Tibial nerve (tissue), 4 donors: ENCODE measurements around the gene ROPN1. TPM values are rescaled to one million over a fixed set of nuclear protein-coding genes. Genes with fewer than 3 reads are reported as not detected.

ENCODE experiments used
- DNase-seq, 2 donors: peaks; one replicate each; pipeline ENCODE4 v3.0.0-alpha.2; 2019; ENCODE audit warnings: low spot score in 2 of 2
- H3K27ac ChIP-seq, 4 donors: fragments of 200-600 bp; sonication (generic) in 3 of 4; one replicate each; pipeline ENCODE4 v1.5.1; 2017 to 2019; ENCODE audit warnings: mild to moderate bottlenecking in 1 of 4
- H3K27me3 ChIP-seq, 2 donors: fragments of 200-600 bp; sonication (generic) in 1 of 2; one replicate each; pipeline versions ENCODE4 v1.5.1 to v1.6.0; 2017 to 2019
- H3K36me3 ChIP-seq, 3 donors: fragments of 200-600 bp; sonication (generic); one replicate each; pipeline ENCODE4 v1.5.1; 2018 to 2019
- H3K4me1 ChIP-seq, 4 donors: fragments of 200-600 bp; sonication (generic) in 3 of 4; one replicate each; pipeline ENCODE4 v1.5.1; 2017 to 2019
- H3K4me3 ChIP-seq, 4 donors: fragments of 200-600 bp; sonication (generic) in 3 of 4; one replicate each; pipeline ENCODE4 v1.5.1; 2017 to 2019; ENCODE audit warnings: mild to moderate bottlenecking in 1 of 4, moderate library complexity in 1 of 4
- H3K9me3 ChIP-seq, 4 donors: fragments of 200-600 bp; sonication (generic) in 3 of 4; one replicate each; pipeline ENCODE4 v1.5.1; 2017 to 2019
- CTCF ChIP-seq, 5 experiments: fragments of 200-600 bp in 3 of 5; fragments of 450-650 bp in 2 of 5; sonication (generic) in 3 of 5; IDR thresholded peaks; one replicate each; pipeline ENCODE4 v1.5.1; 2016 to 2019; ENCODE audit warnings: antibody characterized with exemption in 5 of 5, mild to moderate bottlenecking in 3 of 5, moderate library complexity in 2 of 5
- EP300 ChIP-seq, 2 donors: sonication (generic); formaldehyde crosslinking; IDR thresholded peaks; one replicate each; pipeline ENCODE4 v1.6.1; 2017; ENCODE audit warnings: antibody characterized with exemption in 2 of 2, mild to moderate bottlenecking in 1 of 2
- POLR2A ChIP-seq, 2 donors: fragments of 450-650 bp; IDR thresholded peaks; one replicate each; pipeline ENCODE4 v1.6.1; 2017; ENCODE audit warnings: antibody characterized with exemption in 2 of 2, mild to moderate bottlenecking in 2 of 2, moderate library complexity in 2 of 2
- WGBS, 2 donors: methylation state at CpG; one replicate each; pipeline ENCODE4 v1.1.5; 2018; 5-methylcytosine and 5-hydroxymethylcytosine counted together
- total RNA-seq, 4 donors: library from RNA; depleted of rRNA; stranded (reverse); fragments of >200 nt; gene quantifications; one replicate each; pipeline ENCODE4 v1.1.0, GENCODE V29; 2016

ROPN1 gene
- total RNA-seq, 4 donors from 2014 or later, result not detected

DNA sequence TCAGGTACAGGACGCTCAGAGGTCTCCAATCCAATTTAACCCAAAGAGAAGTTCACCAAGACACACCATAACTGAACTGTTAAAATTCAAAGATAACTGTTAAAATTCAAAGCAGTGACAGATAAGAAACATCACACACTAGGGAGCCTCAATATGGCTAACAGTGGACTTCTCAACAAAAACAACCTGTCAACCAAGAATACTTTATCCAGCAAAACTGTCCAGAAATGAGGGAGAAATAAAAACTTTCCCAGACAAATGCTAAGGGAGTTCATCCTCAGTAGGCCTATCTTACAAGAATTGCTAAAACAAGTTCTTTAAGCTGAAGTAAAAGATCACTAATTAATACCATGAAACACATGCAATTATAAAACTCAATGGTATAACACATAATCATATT, 71.5 kb downstream of the ROPN1 start:
- WGBS, 2 donors, result 97 to 100% methylated on average over 1 of the region's 1 CpG
- Histone ChIP-seq H3K27ac (no peak overlapping the region), H3K9me3 (peaks cover 0 to 34% (median 13%) of the 10 kb centered on the region in 4 donors), H3K4me3 (no peak overlapping the region), H3K4me1 (no peaks in the 10 kb centered on the region), H3K27me3 (no peaks in the 10 kb centered on the region), H3K36me3 (peaks cover 0 to 91% (median 0%) of the 10 kb centered on the region in 3 donors)
- no peak for DNase-seq
- TF ChIP-seq POLR2A (IDR thresholded peaks at IDR 0.05) (no peak), CTCF (IDR thresholded peaks at IDR 0.05) (no peak), EP300 (IDR thresholded peaks at IDR 0.05) (no peak)

DNA sequence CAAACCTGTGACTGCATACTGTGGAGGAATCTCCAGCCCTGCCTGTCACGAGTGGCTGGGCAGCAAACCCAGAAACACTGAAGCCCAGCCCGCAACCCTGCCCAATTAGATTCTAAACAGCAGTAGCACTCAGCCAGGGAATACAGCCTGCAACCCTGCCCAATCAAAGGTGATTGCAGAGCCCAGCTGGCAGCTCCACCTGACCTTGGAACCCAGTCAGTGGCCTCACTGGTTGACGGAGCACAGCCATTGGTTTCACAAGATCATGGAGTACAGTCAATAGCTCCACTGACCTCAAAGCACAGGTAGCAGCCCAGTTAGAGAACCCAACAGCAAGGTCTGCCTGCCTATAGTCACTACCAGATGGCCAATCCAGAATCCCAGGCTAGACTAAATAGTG, 72.6 kb downstream of the ROPN1 start:
- Histone ChIP-seq H3K36me3 (peaks cover 0 to 90% (median 0%) of the 10 kb centered on the region in 3 donors), H3K4me3 (no peak overlapping the region), H3K27me3 (no peaks in the 10 kb centered on the region), H3K4me1 (no peaks in the 10 kb centered on the region), H3K9me3 (peaks cover 0 to 31% (median 13%) of the 10 kb centered on the region in 4 donors), H3K27ac (no peak overlapping the region)
- TF ChIP-seq CTCF (IDR thresholded peaks at IDR 0.05), result no peak
- no peak for TF ChIP-seq POLR2A (IDR thresholded peaks at IDR 0.05)
- no peak for TF ChIP-seq EP300 (IDR thresholded peaks at IDR 0.05)
- 97% methylated on average over 3 of the region's 3 CpGs; no CpG with 5 or more reads in 1 of the 2 donors for whole genome bisulfite sequencing, 2 donors
- DNase-seq, result no peak

Other genes starting within 250 kb of the ROPN1 start
- gene MYLK, start 107.8 kb downstream of the ROPN1 start, total RNA-seq, result 10 to 100 TPM; 32.0 to 81.2 (median 61.5) TPM
- gene CCDC14, start 30.9 kb downstream of the ROPN1 start, total RNA-seq, result 10 to 100 TPM; 31.5 to 41.8 (median 39.9) TPM
- 10 to 100 TPM; 19.2 to 97.7 (median 49.4) TPM for gene KALRN, start 41.2 kb upstream of the ROPN1 start, total RNA-seq